Measurements from ENCODE around the gene PLAGL2.

Gene PLAGL2

GRCh38 chr20:32150291-32150848, 57.2 kb downstream of the PLAGL2 start:
- DNase-seq (ENCODE audit: low spot score) = no peak

DNA sequence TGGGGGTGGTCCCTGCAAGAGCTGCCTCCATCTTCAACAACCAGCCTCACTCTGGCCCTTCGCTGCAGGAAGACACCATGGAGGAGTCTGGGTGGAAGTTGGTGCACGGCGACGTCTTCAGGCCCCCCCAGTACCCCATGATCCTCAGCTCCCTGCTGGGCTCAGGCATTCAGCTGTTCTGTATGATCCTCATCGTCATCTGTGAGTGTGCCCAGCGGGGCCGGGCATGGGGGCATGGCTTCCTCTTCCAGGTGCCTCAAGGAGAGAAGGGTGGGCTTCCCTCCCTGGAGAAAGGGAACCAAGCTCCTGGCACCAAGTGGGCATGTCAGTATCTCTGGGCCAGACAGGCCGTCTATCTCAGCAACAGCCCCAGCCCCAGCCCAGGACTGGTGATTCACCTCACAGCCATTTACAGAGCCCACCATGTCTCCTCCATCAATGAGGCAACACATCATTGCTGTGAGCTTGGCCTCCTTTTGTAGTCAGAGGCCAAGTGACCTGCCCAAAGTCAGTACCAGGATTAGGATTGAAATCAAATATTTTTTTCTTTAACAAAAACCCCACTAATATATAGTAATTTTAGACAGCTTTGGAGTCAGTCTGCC, 57.9 kb downstream of the PLAGL2 start:
- DNase-seq (ENCODE audit: low spot score) = no peak

- no peak for DNase-seq (ENCODE audit: low spot score)
Measured at GRCh38 chr20:32144898-32145662, 62.5 kb downstream of the PLAGL2 start.

GRCh38 chr20:32142991-32143390, 64.6 kb downstream of the PLAGL2 start:
- DNase-seq (ENCODE audit: low spot score) = no peak

Measured in putamen (tissue), 1 donor.